Upper lobe of left lung (tissue), 4 donors: ENCODE results near the gene DOK5.

Experiments
- EP300 ChIP-seq, 4 donors: sonication (generic); formaldehyde crosslinking; IDR thresholded peaks; one replicate each; pipeline ENCODE4 v1.5.1; 2017; ENCODE audit warnings: antibody characterized with exemption in 4 of 4, control low read depth in 2 of 4
- POLR2A ChIP-seq, 4 donors: fragments of 450-650 bp; IDR thresholded peaks; one replicate each; pipeline ENCODE4 v1.5.1; 2016 to 2017; ENCODE audit warnings: antibody characterized with exemption in 4 of 4, mild to moderate bottlenecking in 2 of 4
- TF ChIP-seq, protein P1 (sequence below), 6 experiments: fragments of 450-650 bp in 4 of 6; fragments of 200-600 bp in 2 of 6; sonication (generic) in 2 of 6; IDR thresholded peaks; one replicate each; pipeline ENCODE4 v1.5.1; 2016 to 2019; ENCODE audit warnings: antibody characterized with exemption in 6 of 6

DNA sequence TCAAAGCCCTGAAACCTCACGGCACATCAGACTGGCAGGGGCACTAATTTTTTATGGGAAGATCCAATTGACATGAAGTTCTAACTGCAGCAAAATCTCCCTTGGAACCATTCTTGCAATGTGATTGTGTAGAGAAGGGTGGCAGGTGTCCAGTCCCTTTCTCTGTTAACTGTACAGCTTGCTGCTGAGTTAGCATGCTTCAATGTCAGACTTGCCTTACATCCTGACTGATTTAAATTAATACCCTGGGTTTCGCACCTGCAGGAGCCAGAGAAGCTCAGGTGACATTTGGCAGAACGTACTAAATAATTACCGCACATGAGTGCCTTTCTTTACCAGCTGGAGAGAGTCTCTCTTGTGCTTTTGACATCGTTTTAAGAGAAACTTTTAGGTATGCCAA, 123.0 kb downstream of the DOK5 start:
- TF ChIP-seq POLR2A (IDR thresholded peaks at IDR 0.05) (no peak), EP300 (IDR thresholded peaks at IDR 0.05) (no peak)
- TF ChIP-seq, protein P1, sequence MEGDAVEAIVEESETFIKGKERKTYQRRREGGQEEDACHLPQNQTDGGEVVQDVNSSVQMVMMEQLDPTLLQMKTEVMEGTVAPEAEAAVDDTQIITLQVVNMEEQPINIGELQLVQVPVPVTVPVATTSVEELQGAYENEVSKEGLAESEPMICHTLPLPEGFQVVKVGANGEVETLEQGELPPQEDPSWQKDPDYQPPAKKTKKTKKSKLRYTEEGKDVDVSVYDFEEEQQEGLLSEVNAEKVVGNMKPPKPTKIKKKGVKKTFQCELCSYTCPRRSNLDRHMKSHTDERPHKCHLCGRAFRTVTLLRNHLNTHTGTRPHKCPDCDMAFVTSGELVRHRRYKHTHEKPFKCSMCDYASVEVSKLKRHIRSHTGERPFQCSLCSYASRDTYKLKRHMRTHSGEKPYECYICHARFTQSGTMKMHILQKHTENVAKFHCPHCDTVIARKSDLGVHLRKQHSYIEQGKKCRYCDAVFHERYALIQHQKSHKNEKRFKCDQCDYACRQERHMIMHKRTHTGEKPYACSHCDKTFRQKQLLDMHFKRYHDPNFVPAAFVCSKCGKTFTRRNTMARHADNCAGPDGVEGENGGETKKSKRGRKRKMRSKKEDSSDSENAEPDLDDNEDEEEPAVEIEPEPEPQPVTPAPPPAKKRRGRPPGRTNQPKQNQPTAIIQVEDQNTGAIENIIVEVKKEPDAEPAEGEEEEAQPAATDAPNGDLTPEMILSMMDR (IDR thresholded peaks at IDR 0.05): no peak
